T-helper 17 cell (primary cell): ENCODE results near the gene NUMA1. TPM values are rescaled to one million over a fixed set of nuclear protein-coding genes. Genes with fewer than 3 reads are reported as not detected.
A peak's percentile ranks its signal among the peaks of the same experiment; 100 is the strongest.

Experiments
- ATAC-seq: fragments of 150-1000 bp; cut with Tn5 transposase; 2 replicates; pipeline ENCODE4 v1.10.0; 2021; ENCODE audit warnings: mild to moderate bottlenecking, moderate library complexity
- DNase-seq, 3 donors: peaks; one replicate each; pipeline versions ENCODE4 v3.0.0 to v3.0.0-alpha.2; 2020 to 2021
- H3K9me3 ChIP-seq: one replicate; pipeline ENCODE4 v1.7.0; 2013; ENCODE audit warnings: low read length, mild to moderate bottlenecking; ENCODE audit not compliant: control insufficient read depth, poor library complexity, severe bottlenecking
- H3K27ac Mint-ChIP-seq: one replicate; pipeline ENCODE4 v1.8.0; 2022; ENCODE audit warnings: mild to moderate bottlenecking, moderate library complexity, mixed read lengths
- H3K27me3 Mint-ChIP-seq: one replicate; pipeline ENCODE4 v1.8.0; 2022; ENCODE audit warnings: mixed read lengths
- H3K36me3 Mint-ChIP-seq: one replicate; pipeline ENCODE4 v1.8.0; 2022; ENCODE audit warnings: low read depth, mixed read lengths
- H3K4me1 Mint-ChIP-seq: one replicate; pipeline ENCODE4 v1.8.0; 2022; ENCODE audit warnings: mild to moderate bottlenecking, mixed read lengths
- H3K4me3 Mint-ChIP-seq: one replicate; pipeline ENCODE4 v1.8.0; 2022; ENCODE audit warnings: mild to moderate bottlenecking, moderate library complexity, mixed read lengths
- total RNA-seq, 4 donors: library from RNA in 2 of 4; stranded (reverse) in 2 of 4; gene quantifications; one replicate each; pipeline ENCODE4 v1.2.3 and lab custom pipeline; 2022 to 2026

The NUMA1 gene
- 100 to 1,000 TPM; 207 to 208 TPM for total RNA-seq
- 571 to 709 reads per million in 2 donors for total RNA-seq (lab: John Stamatoyannopoulos, UW)

GRCh38 chr11:72080326-72081183, at the start of gene NUMA1, which contains the start of gene LRRC51:
Gene NUMA1 (minus strand): TSS chr11:72080542. CDS start chr11:72035943, 44,599 bp downstream.
Gene LRRC51 (plus strand): TSS chr11:72080850. CDS start chr11:72089084, 8,234 bp downstream.
- no peaks in the 10 kb centered on the region for H3K27me3 Mint-ChIP-seq
- DNase-seq = peak; percentile 93 to 98 (median 96)
- ATAC-seq = peak; percentile 90
- H3K4me1 Mint-ChIP-seq = peaks cover 49% of the 10 kb centered on the region
- peak within 1 kb of the TSS; percentile 97 for H3K27ac Mint-ChIP-seq
- H3K36me3 Mint-ChIP-seq = no peaks in the 10 kb centered on the region
- peak within 1 kb of the TSS; percentile 100 for H3K4me3 Mint-ChIP-seq
- no peaks in the 10 kb centered on the region for H3K9me3 ChIP-seq

GRCh38 chr11:72129381-72129780, 49.0 kb upstream of the NUMA1 start:
- Mint-ChIP-seq H3K4me3 (no peak overlapping the region), H3K36me3 (peaks cover 6% of the 10 kb centered on the region), H3K27ac (no peak overlapping the region), H3K4me1 (no peaks in the 10 kb centered on the region), H3K27me3 (peaks cover 15% of the 10 kb centered on the region)
- ATAC-seq (no peak), DNase-seq (no peak)
- no peaks in the 10 kb centered on the region for H3K9me3 ChIP-seq

- H3K4me3 Mint-ChIP-seq = no peak overlapping the region
Measured at GRCh38 chr11:72127923-72128322, 47.6 kb upstream of the NUMA1 start.

GRCh38 chr11:72125956-72126355, 45.6 kb upstream of the NUMA1 start:
- H3K9me3 ChIP-seq = no peaks in the 10 kb centered on the region
- H3K27ac Mint-ChIP-seq = no peak overlapping the region
- H3K4me3 Mint-ChIP-seq = no peak overlapping the region
- ATAC-seq (no peak), DNase-seq (no peak)
- H3K36me3 Mint-ChIP-seq = peaks cover 6% of the 10 kb centered on the region
- no peaks in the 10 kb centered on the region for H3K4me1 Mint-ChIP-seq
- peaks cover 21% of the 10 kb centered on the region for H3K27me3 Mint-ChIP-seq

More at GRCh38 chr11:72127923-72128322, 47.6 kb upstream of the NUMA1 start:
- no peak for DNase-seq
- ATAC-seq = no peak
- H3K9me3 ChIP-seq = no peaks in the 10 kb centered on the region
- H3K4me1 Mint-ChIP-seq = no peaks in the 10 kb centered on the region
- peaks cover 17% of the 10 kb centered on the region for H3K27me3 Mint-ChIP-seq
- peaks cover 6% of the 10 kb centered on the region for H3K36me3 Mint-ChIP-seq
- H3K27ac Mint-ChIP-seq = no peak overlapping the region

GRCh38 chr11:72124046-72124445, 43.7 kb upstream of the NUMA1 start:
- H3K27ac Mint-ChIP-seq = no peak overlapping the region
- DNase-seq (no peak), ATAC-seq (no peak)
- no peaks in the 10 kb centered on the region for H3K9me3 ChIP-seq
- H3K27me3 Mint-ChIP-seq = peaks cover 33% of the 10 kb centered on the region
- H3K4me1 Mint-ChIP-seq = no peaks in the 10 kb centered on the region
- H3K4me3 Mint-ChIP-seq = no peak overlapping the region
- H3K36me3 Mint-ChIP-seq = peaks cover 4% of the 10 kb centered on the region

GRCh38 chr11:72123117-72123653, 42.8 kb upstream of the NUMA1 start:
- Mint-ChIP-seq H3K4me3 (no peak overlapping the region), H3K4me1 (no peaks in the 10 kb centered on the region), H3K27me3 (peaks cover 38% of the 10 kb centered on the region), H3K27ac (no peak overlapping the region), H3K36me3 (no peaks in the 10 kb centered on the region)
- ATAC-seq (no peak), DNase-seq (no peak)
- no peaks in the 10 kb centered on the region for H3K9me3 ChIP-seq

GRCh38 chr11:72122607-72123006, 42.3 kb upstream of the NUMA1 start:
- ATAC-seq (no peak), DNase-seq (no peak)
- H3K4me3 Mint-ChIP-seq = no peak overlapping the region
- H3K36me3 Mint-ChIP-seq = no peaks in the 10 kb centered on the region
- H3K4me1 Mint-ChIP-seq = no peaks in the 10 kb centered on the region
- peaks cover 41% of the 10 kb centered on the region for H3K27me3 Mint-ChIP-seq
- no peaks in the 10 kb centered on the region for H3K9me3 ChIP-seq
- H3K27ac Mint-ChIP-seq = no peak overlapping the region

GRCh38 chr11:72120930-72121329, 40.6 kb upstream of the NUMA1 start:
- Mint-ChIP-seq H3K27me3 (peaks cover 41% of the 10 kb centered on the region), H3K27ac (no peak overlapping the region)

GRCh38 chr11:72119198-72119597, 38.9 kb upstream of the NUMA1 start:
- H3K27ac Mint-ChIP-seq = no peak overlapping the region
- no peak overlapping the region for H3K4me3 Mint-ChIP-seq
- DNase-seq (no peak), ATAC-seq (no peak)
- no peaks in the 10 kb centered on the region for H3K9me3 ChIP-seq
- peaks cover 2% of the 10 kb centered on the region for H3K36me3 Mint-ChIP-seq
- H3K4me1 Mint-ChIP-seq = no peaks in the 10 kb centered on the region
- peaks cover 39% of the 10 kb centered on the region for H3K27me3 Mint-ChIP-seq

More at GRCh38 chr11:72120930-72121329, 40.6 kb upstream of the NUMA1 start:
- no peaks in the 10 kb centered on the region for H3K9me3 ChIP-seq
- no peak overlapping the region for H3K4me3 Mint-ChIP-seq
- peaks cover 2% of the 10 kb centered on the region for H3K36me3 Mint-ChIP-seq
- ATAC-seq (no peak), DNase-seq (no peak)
- H3K4me1 Mint-ChIP-seq = no peaks in the 10 kb centered on the region

GRCh38 chr11:72116019-72116755, 35.8 kb upstream of the NUMA1 start:
- no peaks in the 10 kb centered on the region for H3K9me3 ChIP-seq
- Mint-ChIP-seq H3K27ac (no peak overlapping the region), H3K4me3 (no peak overlapping the region), H3K4me1 (peaks cover 12% of the 10 kb centered on the region), H3K36me3 (peaks cover 2% of the 10 kb centered on the region), H3K27me3 (peaks cover 20% of the 10 kb centered on the region)
- no peak for DNase-seq
- ATAC-seq = no peak

- Mint-ChIP-seq H3K27me3 (peaks cover 13% of the 10 kb centered on the region), H3K27ac (peak overlapping the region; percentile 1), H3K36me3 (peaks cover 5% of the 10 kb centered on the region), H3K4me3 (no peak overlapping the region), H3K4me1 (peaks cover 20% of the 10 kb centered on the region)
- DNase-seq (no peak), ATAC-seq (no peak)
- H3K9me3 ChIP-seq = no peaks in the 10 kb centered on the region
Measured at GRCh38 chr11:72114570-72114969, 34.2 kb upstream of the NUMA1 start.

GRCh38 chr11:72112978-72113808, 32.9 kb upstream of the NUMA1 start:
- DNase-seq (no peak), ATAC-seq (no peak)
- H3K9me3 ChIP-seq = no peaks in the 10 kb centered on the region
- Mint-ChIP-seq H3K27ac (peak overlapping the region; percentile 99), H3K4me3 (peak overlapping the region; percentile 96), H3K27me3 (peaks cover 2% of the 10 kb centered on the region), H3K36me3 (peaks cover 5% of the 10 kb centered on the region), H3K4me1 (peaks cover 20% of the 10 kb centered on the region)
